Activated naive CD4-positive, alpha-beta T cell treated with anti-CD3 and anti-CD28 coated beads, Interleukin-2, amount 10 ng/mL, durations not matched to agents 5 hours and 36 hours (primary cell): Measurements from ENCODE around the gene G0S2. TPM values are rescaled to one million over a fixed set of nuclear protein-coding genes. Genes with fewer than 3 reads are reported as not detected.

ENCODE experiments used
- total RNA-seq, 2 experiments: library from RNA; stranded (reverse); gene quantifications; one replicate each; pipeline ENCODE4 v1.2.3, GENCODE V29; 2021

G0S2 gene, protein sequence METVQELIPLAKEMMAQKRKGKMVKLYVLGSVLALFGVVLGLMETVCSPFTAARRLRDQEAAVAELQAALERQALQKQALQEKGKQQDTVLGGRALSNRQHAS
- total RNA-seq: 1 to 10 TPM; 1.1 to 1.3 TPM

DNA sequence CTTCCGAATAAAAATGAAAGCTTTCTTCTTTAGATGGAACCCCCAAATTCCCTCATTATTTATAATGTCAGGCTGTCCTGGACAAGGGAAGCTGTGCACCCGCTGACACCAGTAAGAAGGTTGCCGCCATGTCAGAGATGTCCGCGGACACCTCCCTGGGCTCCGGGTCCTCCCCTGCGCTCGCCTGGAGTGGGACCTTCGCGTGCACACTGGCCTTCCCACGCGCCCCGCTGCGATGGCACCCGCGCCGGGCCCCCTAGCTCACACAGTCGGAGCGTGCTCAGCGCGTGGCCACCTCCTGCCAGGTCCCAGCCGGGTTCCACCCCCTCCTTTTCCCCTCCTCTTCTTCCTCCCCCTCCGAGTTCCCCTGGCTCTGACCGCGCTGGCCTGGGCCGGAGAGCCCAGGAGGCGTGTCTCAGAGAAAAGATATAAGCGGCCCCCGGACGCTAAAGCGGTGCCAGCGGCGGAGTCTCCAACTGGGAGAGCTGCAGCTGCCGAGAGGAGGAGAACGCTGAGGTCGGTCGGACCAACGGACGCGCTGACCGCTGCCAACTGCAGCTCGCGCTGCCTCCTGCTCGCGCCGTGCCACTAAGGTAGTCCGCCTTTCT is at the start of gene G0S2:
G0S2 (plus strand) TSS at position 456 of the 608 bp plus-strand sequence. CDS start 273 bp downstream, outside the sequence.

DNA sequence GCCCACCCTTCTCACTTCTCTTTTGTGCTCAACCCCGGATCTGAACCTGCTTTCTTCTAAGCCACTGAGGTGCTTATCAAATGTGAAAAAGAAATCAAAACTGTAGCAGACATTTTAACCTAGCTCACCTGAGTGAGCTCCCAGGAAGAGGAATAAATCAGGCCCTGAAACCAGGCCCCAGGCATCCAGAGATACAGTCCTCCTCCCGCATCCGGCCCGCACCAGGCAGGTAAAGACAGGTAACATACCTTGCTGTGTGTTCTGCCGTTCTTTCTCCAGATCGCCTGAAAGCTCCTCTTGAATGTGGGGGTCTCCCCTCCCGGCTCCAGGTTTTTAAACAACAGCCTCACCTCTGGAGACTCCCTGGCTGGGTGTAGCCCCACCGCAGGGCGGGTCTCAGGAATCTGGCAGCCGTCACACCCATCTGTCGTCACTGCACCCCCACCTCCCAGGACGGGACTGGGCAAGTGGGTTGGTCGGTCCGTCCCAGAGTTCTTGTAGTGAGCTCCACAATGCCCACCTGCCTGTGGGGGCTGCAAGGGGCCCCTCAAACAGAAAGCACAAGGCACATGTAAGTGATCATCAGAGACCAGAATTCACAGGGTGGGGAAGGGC is 23.0 kb upstream of the G0S2 start, which contains the start of gene LAMB3:
LAMB3 (minus strand) TSS at position 305 of the 615 bp plus-strand sequence. CDS start 1,481 bp downstream, outside the sequence.

DNA sequence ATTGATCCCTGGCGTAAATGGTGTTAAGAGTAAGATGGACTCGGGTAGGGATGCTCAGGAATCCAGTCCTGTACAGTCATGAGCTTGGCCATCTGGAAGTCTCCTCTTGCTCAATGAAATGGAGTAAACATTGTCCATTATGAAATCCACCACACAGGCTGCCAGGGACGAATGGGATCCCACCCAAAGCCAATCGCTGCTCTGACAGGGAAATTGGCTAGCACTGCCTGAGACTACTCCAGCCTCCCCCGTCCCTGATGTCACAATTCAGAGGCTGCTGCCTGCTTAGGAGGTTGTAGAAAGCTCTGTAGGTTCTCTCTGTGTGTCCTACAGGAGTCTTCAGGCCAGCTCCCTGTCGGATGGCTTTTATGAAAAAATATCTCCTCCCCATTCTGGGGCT is 29.4 kb downstream of the G0S2 start, which contains the start of gene HSD11B1:
HSD11B1 (plus strand) TSS at position 263 of the 400 bp plus-strand sequence; CDS start at position 360, 97 bp downstream.

Other genes with a start within 250 kb of the G0S2 start
- gene CAMK1G, start 91.7 kb upstream of the G0S2 start, total RNA-seq: not detected
- under 1 TPM; 0.89 to 0.96 TPM for gene LAMB3, start 23.0 kb upstream of the G0S2 start, total RNA-seq
- 1 to 10 TPM; 1.2 to 1.6 TPM for gene HSD11B1, start 29.4 kb downstream of the G0S2 start, total RNA-seq
- 100 to 1,000 TPM; 463 to 478 TPM for gene TRAF3IP3, start 80.6 kb downstream of the G0S2 start, total RNA-seq
- gene C1orf74, start 109.1 kb downstream of the G0S2 start, total RNA-seq: 1 to 10 TPM; 1.4 to 1.5 TPM
- under 1 TPM; 0.53 to 0.86 TPM for gene IRF6, start 130.7 kb downstream of the G0S2 start, total RNA-seq
- gene UTP25, start 152.6 kb downstream of the G0S2 start, total RNA-seq: 1 to 10 TPM; 7.4 to 7.7 TPM